WTC11 (cell line): ENCODE results near the gene PLCB2. TPM values are rescaled to one million over a fixed set of nuclear protein-coding genes. Genes with fewer than 3 reads are reported as not detected.

ENCODE experiments used
- ATAC-seq: fragments of 200-7000 bp; cut with Tn5 transposase; 2 replicates; pipeline ENCODE4 v1.10.0; 2021; ENCODE audit warnings: mild to moderate bottlenecking, moderate library complexity
- CTCF ChIA-PET: fragments of 300-600 bp; sonication (Branson Sonifier 250); formaldehyde crosslinking; loops from one replicate; lab custom pipeline; 2021; ENCODE audit warnings: antibody characterized with exemption; lab: Charles Lee
- POLR2A ChIA-PET: fragments of 350-600 bp; sonication (Branson Sonifier 250); formaldehyde crosslinking; loops from one replicate; lab custom pipeline; 2021; ENCODE audit warnings: antibody characterized with exemption; lab: Charles Lee
- DNase-seq: peaks from one replicate; pipeline ENCODE4 v3.0.0; 2021; ENCODE audit warnings: low spot score
- H3K27ac Mint-ChIP-seq: 2 replicates; pipeline ENCODE4 v1.8.0; 2021; ENCODE audit warnings: mixed read lengths
- H3K27me3 Mint-ChIP-seq: 2 replicates; pipeline ENCODE4 v1.8.0; 2021; ENCODE audit warnings: low read depth, mild to moderate bottlenecking, moderate library complexity, mixed read lengths
- H3K36me3 Mint-ChIP-seq: 2 replicates; pipeline ENCODE4 v1.8.0; 2021; ENCODE audit warnings: mixed read lengths
- H3K4me1 Mint-ChIP-seq: 2 replicates; pipeline ENCODE4 v1.8.0; 2022; ENCODE audit warnings: mixed read lengths
- H3K4me3 Mint-ChIP-seq: 2 replicates; pipeline ENCODE4 v1.8.0; 2021; ENCODE audit warnings: mild to moderate bottlenecking, moderate library complexity, mixed read lengths
- H3K9me3 Mint-ChIP-seq: 2 replicates; pipeline ENCODE4 v1.8.0; 2021; ENCODE audit warnings: mixed read lengths
- AR ChIP-seq: fragments of 250-450 bp; sonication (Bioruptor Pico); IDR thresholded peaks from 2 replicates; pipeline ENCODE4 v1.9.0; 2021; ENCODE audit warnings: mild to moderate bottlenecking
- ATF1 ChIP-seq: sonication (generic); formaldehyde crosslinking; IDR thresholded peaks from 2 replicates; pipeline ENCODE4 v1.8.1; 2023; ENCODE audit warnings: mild to moderate bottlenecking, moderate library complexity, missing genetic modification reagents
- E2F1 ChIP-seq: sonication (generic); formaldehyde crosslinking; IDR thresholded peaks from 2 replicates; pipeline ENCODE4 v1.8.0; 2022; ENCODE audit warnings: mild to moderate bottlenecking, missing genetic modification reagents
- EMX1 ChIP-seq: fragments of 250-450 bp; sonication (Bioruptor Pico); IDR thresholded peaks from 2 replicates; pipeline ENCODE4 v1.8.0; 2021; ENCODE audit warnings: mild to moderate bottlenecking
- IRF2 ChIP-seq: sonication (generic); formaldehyde crosslinking; IDR thresholded peaks from 2 replicates; pipeline ENCODE4 v1.8.0; 2022; ENCODE audit warnings: low read depth, missing genetic modification reagents, borderline replicate concordance
- NFATC4 ChIP-seq: fragments of 250-450 bp; sonication (Bioruptor Pico); IDR thresholded peaks from 2 replicates; pipeline ENCODE4 v1.9.0; 2021; ENCODE audit warnings: mild to moderate bottlenecking
- PREB ChIP-seq: sonication (generic); formaldehyde crosslinking; IDR thresholded peaks from 2 replicates; pipeline ENCODE4 v1.8.1; 2022; ENCODE audit warnings: mild to moderate bottlenecking, missing genetic modification reagents, moderate library complexity, borderline replicate concordance
- ZMAT4 ChIP-seq: fragments of 250-450 bp; sonication (Bioruptor Pico); IDR thresholded peaks from 2 replicates; pipeline ENCODE4 v1.9.0; 2021; ENCODE audit warnings: mild to moderate bottlenecking
- ZNF263 ChIP-seq: sonication (generic); formaldehyde crosslinking; IDR thresholded peaks from 2 replicates; pipeline ENCODE4 v1.8.1; 2022; ENCODE audit warnings: low read depth, mild to moderate bottlenecking, moderate library complexity, missing genetic modification reagents
- total RNA-seq: library from RNA; stranded (reverse); gene quantifications from 3 replicates; pipeline ENCODE4 v1.2.3, GENCODE V29; 2021
- TF ChIP-seq, protein P1 (sequence below): sonication (generic); formaldehyde crosslinking; IDR thresholded peaks from 2 replicates; pipeline ENCODE4 v1.8.1; 2023; ENCODE audit warnings: mild to moderate bottlenecking, missing genetic modification reagents, borderline replicate concordance
- TF ChIP-seq, protein P2 (sequence below): sonication (generic); formaldehyde crosslinking; IDR thresholded peaks from 2 replicates; pipeline ENCODE4 v1.8.0; 2023; ENCODE audit warnings: mild to moderate bottlenecking, missing genetic modification reagents
- TF ChIP-seq, protein P3 (sequence below): sonication (generic); formaldehyde crosslinking; IDR thresholded peaks from 2 replicates; pipeline ENCODE4 v1.8.0; 2022; ENCODE audit warnings: mild to moderate bottlenecking, missing genetic modification reagents
- TF ChIP-seq, protein P4 (sequence below): sonication (generic); formaldehyde crosslinking; conservative IDR thresholded peaks from 2 replicates; pipeline ENCODE4 v1.8.1; 2022; ENCODE audit warnings: mild to moderate bottlenecking, missing genetic modification reagents
- TF ChIP-seq, protein P5 (sequence below): sonication (generic); formaldehyde crosslinking; IDR thresholded peaks from 2 replicates; pipeline ENCODE4 v1.8.1; 2023; ENCODE audit warnings: mild to moderate bottlenecking, moderate library complexity, missing genetic modification reagents
- TF ChIP-seq, protein P6 (sequence below): sonication (generic); formaldehyde crosslinking; IDR thresholded peaks from 2 replicates; pipeline ENCODE4 v1.8.0; 2023; ENCODE audit warnings: missing genetic modification reagents

Gene PLCB2
- total RNA-seq, 1 experiment from 2014 or later: 15.2 TPM

DNA sequence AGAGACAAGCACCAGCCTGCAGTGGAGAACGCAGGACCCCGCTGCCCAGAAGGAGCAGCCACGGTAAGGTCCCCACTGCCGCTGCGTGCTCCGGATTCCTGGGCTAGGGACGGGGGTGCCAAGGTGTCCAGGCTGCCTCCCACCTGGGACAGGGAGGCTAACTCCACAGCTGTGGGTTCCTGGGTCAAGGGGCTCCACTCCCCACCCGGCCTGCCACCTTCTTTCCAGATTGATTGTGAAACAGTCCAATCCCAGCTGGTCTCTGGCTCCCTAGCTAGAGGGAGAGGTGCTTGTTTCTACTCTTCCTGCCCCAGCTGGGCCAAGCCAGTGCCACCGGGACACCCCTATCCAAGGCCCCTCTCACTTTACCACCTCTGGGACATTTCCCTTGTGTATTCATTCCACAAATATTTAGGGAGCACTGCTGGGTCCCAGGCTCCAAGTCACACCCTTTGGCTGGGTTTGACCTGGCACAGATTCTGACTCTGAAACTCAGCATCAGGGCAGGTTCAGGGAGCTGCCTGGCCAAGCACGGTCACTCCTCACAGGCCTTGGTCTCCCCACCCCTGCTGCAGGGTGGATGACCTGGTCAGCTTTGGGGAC, 67.0 kb downstream of the PLCB2 start (continued):
- TF ChIP-seq, protein P1, sequence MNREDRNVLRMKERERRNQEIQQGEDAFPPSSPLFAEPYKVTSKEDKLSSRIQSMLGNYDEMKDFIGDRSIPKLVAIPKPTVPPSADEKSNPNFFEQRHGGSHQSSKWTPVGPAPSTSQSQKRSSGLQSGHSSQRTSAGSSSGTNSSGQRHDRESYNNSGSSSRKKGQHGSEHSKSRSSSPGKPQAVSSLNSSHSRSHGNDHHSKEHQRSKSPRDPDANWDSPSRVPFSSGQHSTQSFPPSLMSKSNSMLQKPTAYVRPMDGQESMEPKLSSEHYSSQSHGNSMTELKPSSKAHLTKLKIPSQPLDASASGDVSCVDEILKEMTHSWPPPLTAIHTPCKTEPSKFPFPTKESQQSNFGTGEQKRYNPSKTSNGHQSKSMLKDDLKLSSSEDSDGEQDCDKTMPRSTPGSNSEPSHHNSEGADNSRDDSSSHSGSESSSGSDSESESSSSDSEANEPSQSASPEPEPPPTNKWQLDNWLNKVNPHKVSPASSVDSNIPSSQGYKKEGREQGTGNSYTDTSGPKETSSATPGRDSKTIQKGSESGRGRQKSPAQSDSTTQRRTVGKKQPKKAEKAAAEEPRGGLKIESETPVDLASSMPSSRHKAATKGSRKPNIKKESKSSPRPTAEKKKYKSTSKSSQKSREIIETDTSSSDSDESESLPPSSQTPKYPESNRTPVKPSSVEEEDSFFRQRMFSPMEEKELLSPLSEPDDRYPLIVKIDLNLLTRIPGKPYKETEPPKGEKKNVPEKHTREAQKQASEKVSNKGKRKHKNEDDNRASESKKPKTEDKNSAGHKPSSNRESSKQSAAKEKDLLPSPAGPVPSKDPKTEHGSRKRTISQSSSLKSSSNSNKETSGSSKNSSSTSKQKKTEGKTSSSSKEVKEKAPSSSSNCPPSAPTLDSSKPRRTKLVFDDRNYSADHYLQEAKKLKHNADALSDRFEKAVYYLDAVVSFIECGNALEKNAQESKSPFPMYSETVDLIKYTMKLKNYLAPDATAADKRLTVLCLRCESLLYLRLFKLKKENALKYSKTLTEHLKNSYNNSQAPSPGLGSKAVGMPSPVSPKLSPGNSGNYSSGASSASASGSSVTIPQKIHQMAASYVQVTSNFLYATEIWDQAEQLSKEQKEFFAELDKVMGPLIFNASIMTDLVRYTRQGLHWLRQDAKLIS: no peak
- TF ChIP-seq, protein P2, sequence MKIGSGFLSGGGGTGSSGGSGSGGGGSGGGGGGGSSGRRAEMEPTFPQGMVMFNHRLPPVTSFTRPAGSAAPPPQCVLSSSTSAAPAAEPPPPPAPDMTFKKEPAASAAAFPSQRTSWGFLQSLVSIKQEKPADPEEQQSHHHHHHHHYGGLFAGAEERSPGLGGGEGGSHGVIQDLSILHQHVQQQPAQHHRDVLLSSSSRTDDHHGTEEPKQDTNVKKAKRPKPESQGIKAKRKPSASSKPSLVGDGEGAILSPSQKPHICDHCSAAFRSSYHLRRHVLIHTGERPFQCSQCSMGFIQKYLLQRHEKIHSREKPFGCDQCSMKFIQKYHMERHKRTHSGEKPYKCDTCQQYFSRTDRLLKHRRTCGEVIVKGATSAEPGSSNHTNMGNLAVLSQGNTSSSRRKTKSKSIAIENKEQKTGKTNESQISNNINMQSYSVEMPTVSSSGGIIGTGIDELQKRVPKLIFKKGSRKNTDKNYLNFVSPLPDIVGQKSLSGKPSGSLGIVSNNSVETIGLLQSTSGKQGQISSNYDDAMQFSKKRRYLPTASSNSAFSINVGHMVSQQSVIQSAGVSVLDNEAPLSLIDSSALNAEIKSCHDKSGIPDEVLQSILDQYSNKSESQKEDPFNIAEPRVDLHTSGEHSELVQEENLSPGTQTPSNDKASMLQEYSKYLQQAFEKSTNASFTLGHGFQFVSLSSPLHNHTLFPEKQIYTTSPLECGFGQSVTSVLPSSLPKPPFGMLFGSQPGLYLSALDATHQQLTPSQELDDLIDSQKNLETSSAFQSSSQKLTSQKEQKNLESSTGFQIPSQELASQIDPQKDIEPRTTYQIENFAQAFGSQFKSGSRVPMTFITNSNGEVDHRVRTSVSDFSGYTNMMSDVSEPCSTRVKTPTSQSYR (CRISPR knock-in tag): no peak
- TF ChIP-seq, protein P3, sequence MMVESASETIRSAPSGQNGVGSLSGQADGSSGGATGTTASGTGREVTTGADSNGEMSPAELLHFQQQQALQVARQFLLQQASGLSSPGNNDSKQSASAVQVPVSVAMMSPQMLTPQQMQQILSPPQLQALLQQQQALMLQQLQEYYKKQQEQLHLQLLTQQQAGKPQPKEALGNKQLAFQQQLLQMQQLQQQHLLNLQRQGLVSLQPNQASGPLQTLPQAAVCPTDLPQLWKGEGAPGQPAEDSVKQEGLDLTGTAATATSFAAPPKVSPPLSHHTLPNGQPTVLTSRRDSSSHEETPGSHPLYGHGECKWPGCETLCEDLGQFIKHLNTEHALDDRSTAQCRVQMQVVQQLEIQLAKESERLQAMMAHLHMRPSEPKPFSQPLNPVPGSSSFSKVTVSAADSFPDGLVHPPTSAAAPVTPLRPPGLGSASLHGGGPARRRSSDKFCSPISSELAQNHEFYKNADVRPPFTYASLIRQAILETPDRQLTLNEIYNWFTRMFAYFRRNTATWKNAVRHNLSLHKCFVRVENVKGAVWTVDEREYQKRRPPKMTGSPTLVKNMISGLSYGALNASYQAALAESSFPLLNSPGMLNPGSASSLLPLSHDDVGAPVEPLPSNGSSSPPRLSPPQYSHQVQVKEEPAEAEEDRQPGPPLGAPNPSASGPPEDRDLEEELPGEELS (CRISPR knock-in tag): no peak
- TF ChIP-seq, protein P4, sequence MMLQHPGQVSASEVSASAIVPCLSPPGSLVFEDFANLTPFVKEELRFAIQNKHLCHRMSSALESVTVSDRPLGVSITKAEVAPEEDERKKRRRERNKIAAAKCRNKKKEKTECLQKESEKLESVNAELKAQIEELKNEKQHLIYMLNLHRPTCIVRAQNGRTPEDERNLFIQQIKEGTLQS (CRISPR knock-in tag): no peak
- TF ChIP-seq ZMAT4 (CRISPR knock-in tag): no peak
- TF ChIP-seq IRF2 (CRISPR knock-in tag): no peak
- TF ChIP-seq E2F1: no peak

- no peaks in the 10 kb centered on the region for H3K9me3 Mint-ChIP-seq
- H3K4me3 Mint-ChIP-seq: peak overlapping the region; percentile 60
- DNase-seq (no peak), ATAC-seq (peak; percentile 7)
- no peak overlapping the region for H3K27ac Mint-ChIP-seq
- ChIA-PET CTCF (interaction anchor here (0.7 to 7.6 kb wide), 18 partner anchors 7 to 195 kb away, joined by 3 to 153 read pairs (median 6); partner anchors contain the start of genes BUB1B and PLCB2), POLR2A (interaction anchor here (1.2 to 1.8 kb wide), 3 partner anchors 19 to 188 kb away, joined by 3 to 9 read pairs (median 3); no protein-coding TSS in a partner anchor)
- peaks cover 16% of the 10 kb centered on the region for H3K4me1 Mint-ChIP-seq
- no peaks in the 10 kb centered on the region for H3K36me3 Mint-ChIP-seq
- H3K27me3 Mint-ChIP-seq: no peaks in the 10 kb centered on the region
- TF ChIP-seq ZNF263: no peak
- TF ChIP-seq, protein P5, sequence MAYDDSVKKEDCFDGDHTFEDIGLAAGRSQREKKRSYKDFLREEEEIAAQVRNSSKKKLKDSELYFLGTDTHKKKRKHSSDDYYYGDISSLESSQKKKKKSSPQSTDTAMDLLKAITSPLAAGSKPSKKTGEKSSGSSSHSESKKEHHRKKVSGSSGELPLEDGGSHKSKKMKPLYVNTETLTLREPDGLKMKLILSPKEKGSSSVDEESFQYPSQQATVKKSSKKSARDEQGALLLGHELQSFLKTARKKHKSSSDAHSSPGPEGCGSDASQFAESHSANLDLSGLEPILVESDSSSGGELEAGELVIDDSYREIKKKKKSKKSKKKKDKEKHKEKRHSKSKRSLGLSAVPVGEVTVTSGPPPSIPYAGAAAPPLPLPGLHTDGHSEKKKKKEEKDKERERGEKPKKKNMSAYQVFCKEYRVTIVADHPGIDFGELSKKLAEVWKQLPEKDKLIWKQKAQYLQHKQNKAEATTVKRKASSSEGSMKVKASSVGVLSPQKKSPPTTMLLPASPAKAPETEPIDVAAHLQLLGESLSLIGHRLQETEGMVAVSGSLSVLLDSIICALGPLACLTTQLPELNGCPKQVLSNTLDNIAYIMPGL (CRISPR knock-in tag): no peak
- no peak for TF ChIP-seq EMX1 (CRISPR knock-in tag)
- no peak for TF ChIP-seq ATF1
- TF ChIP-seq NFATC4 (CRISPR knock-in tag): no peak
- no peak for TF ChIP-seq PREB (CRISPR knock-in tag)
- TF ChIP-seq, protein P6, sequence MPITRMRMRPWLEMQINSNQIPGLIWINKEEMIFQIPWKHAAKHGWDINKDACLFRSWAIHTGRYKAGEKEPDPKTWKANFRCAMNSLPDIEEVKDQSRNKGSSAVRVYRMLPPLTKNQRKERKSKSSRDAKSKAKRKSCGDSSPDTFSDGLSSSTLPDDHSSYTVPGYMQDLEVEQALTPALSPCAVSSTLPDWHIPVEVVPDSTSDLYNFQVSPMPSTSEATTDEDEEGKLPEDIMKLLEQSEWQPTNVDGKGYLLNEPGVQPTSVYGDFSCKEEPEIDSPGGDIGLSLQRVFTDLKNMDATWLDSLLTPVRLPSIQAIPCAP (CRISPR knock-in tag): no peak
- TF ChIP-seq AR (CRISPR knock-in tag): no peak
Measured at GRCh38 chr15:40239693-40240618, 67.8 kb downstream of the PLCB2 start.
